ENCODE results near the gene SLC35G3. TPM values are rescaled to one million over a fixed set of nuclear protein-coding genes. Genes with fewer than 3 reads are reported as not detected.

The SLC35G3 gene
- total RNA-seq, 1 experiment from 2014 or later, result not detected

DNA sequence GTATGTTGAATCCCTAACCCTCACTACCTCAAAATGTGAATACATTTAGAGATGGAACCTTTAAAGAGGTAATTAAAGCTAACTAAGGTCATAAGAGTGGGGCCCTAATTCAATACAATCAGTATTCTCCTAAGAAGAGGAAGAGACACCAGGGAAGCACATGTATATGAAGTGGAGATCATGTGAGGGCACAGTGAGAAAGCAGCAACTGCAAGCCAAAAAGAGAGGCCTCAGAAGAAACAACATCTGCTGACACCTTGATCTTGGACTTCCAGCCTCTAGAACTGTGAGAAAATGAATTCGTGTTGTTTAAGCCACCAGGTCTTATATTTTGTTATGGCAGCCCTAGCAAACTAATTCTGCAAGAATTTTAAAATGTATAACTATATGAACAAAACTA, 35.4 kb upstream of the SLC35G3 start:
- Histone ChIP-seq H3K27ac (ENCODE audit: low read length) (no peak overlapping the region), H3K9me3 (ENCODE audit: low read length) (no peaks in the 10 kb centered on the region), H3K4me2 (ENCODE audit: low read length) (no peak overlapping the region), H4K20me1 (ENCODE audit: low read length) (no peaks in the 10 kb centered on the region), H3K4me3 (ENCODE audit: low read length) (no peak overlapping the region), H3K4me1 (ENCODE audit: insufficient read depth, low read length) (no peaks in the 10 kb centered on the region), H3K9me2 (replicated peaks; ENCODE audit: low read length) (no peaks in the 10 kb centered on the region), H3K36me3 (ENCODE audit: low read depth, low read length) (no peaks in the 10 kb centered on the region), H3K9ac (ENCODE audit: low read length) (no peak overlapping the region), H3K79me2 (ENCODE audit: low read length) (no peaks in the 10 kb centered on the region), H3K27me3 (ENCODE audit: low read length) (no peaks in the 10 kb centered on the region), H2AFZ (ENCODE audit: low read length) (no peak overlapping the region), H3F3A (ENCODE audit: low read length, unreplicated experiment) (no peaks in the 10 kb centered on the region)
- CTCF ChIA-PET, result no interaction called here
- no peak for DNase-seq
- POLR2A ChIA-PET (ENCODE audit: unreplicated experiment), result no interaction called here
- no peak for ATAC-seq
- no TSS peak for BruUV-seq (replicated peaks)
- TF ChIP-seq EZH2phosphoT487 (IDR thresholded peaks at IDR 0.05; ENCODE audit: borderline replicate concordance, low read length), result no peak
- TF ChIP-seq EZH2 (IDR thresholded peaks at IDR 0.05; ENCODE audit: low read length, unreplicated experiment), result no peak
- TF ChIP-seq CTCF (conservative IDR thresholded peaks at IDR 0.05; ENCODE audit: low read depth, low read length), result no peak
- intact Hi-C loops (cut with micrococcal nuclease), result no loop called here

DNA sequence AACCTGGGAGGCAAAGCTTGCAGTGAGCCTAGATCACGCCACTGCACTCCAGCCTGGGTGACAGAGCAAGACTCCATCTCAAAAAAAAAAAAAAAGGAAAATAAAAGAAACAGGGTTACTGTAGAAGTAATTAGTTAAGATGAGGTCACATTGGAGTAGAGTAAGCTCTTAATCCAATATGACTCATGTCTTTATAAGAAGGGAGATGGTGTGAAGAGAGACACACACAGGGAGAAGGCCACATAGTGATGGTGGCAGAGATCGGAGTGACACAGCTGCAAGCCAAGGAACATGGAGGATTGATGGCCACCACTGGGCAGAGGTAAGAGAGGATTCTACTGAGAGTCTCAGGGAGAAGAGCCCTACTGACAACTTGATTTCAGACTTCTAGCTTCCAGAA, 33.4 kb upstream of the SLC35G3 start:
- BruUV-seq (replicated peaks), result no TSS peak
- Histone ChIP-seq H3K9ac (ENCODE audit: low read length) (no peak overlapping the region), H2AFZ (ENCODE audit: low read length) (no peak overlapping the region), H3K4me3 (ENCODE audit: low read length) (no peak overlapping the region), H3K79me2 (ENCODE audit: low read length) (no peaks in the 10 kb centered on the region), H3K9me3 (ENCODE audit: low read length) (no peaks in the 10 kb centered on the region), H3K4me2 (ENCODE audit: low read length) (no peak overlapping the region), H3F3A (ENCODE audit: low read length, unreplicated experiment) (no peaks in the 10 kb centered on the region), H3K4me1 (ENCODE audit: insufficient read depth, low read length) (no peaks in the 10 kb centered on the region), H4K20me1 (ENCODE audit: low read length) (no peaks in the 10 kb centered on the region), H3K36me3 (ENCODE audit: low read depth, low read length) (no peaks in the 10 kb centered on the region), H3K9me2 (replicated peaks; ENCODE audit: low read length) (no peaks in the 10 kb centered on the region), H3K27ac (ENCODE audit: low read length) (no peak overlapping the region), H3K27me3 (ENCODE audit: low read length) (no peaks in the 10 kb centered on the region)
- DNase-seq, result no peak
- POLR2A ChIA-PET (ENCODE audit: unreplicated experiment), result no interaction called here
- ATAC-seq, result no peak
- TF ChIP-seq EZH2 (IDR thresholded peaks at IDR 0.05; ENCODE audit: low read length, unreplicated experiment) (no peak), CTCF (conservative IDR thresholded peaks at IDR 0.05; ENCODE audit: low read depth, low read length) (no peak), EZH2phosphoT487 (IDR thresholded peaks at IDR 0.05; ENCODE audit: borderline replicate concordance, low read length) (no peak)
- intact Hi-C loops (cut with micrococcal nuclease), result no loop called here
- CTCF ChIA-PET, result no interaction called here

DNA sequence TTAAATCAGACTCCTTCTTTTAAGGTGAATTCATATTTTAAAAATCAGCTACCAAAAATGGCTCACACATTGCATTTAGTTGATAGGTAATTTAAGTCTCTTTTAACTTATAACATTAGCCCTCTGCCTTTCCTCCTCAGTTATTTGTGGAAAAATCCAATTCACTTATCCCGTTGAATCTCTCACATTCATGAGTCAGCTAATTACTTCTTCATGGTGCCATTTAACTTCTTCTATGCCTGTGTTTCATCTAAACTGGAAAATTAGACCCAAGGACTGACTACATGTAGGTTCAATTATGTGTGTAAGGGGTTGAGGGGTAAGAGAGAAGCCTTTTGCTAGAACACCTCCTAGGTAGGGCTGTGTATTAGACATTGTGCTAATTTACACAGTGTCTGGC, 30.2 kb upstream of the SLC35G3 start:
- Histone ChIP-seq H4K20me1 (ENCODE audit: low read length) (no peaks in the 10 kb centered on the region), H3K4me2 (ENCODE audit: low read length) (no peak overlapping the region), H3K9me2 (replicated peaks; ENCODE audit: low read length) (no peaks in the 10 kb centered on the region), H3K9ac (ENCODE audit: low read length) (no peak overlapping the region), H3K79me2 (ENCODE audit: low read length) (no peaks in the 10 kb centered on the region), H2AFZ (ENCODE audit: low read length) (no peak overlapping the region), H3K9me3 (ENCODE audit: low read length) (no peaks in the 10 kb centered on the region), H3K27me3 (ENCODE audit: low read length) (no peaks in the 10 kb centered on the region), H3K27ac (ENCODE audit: low read length) (no peak overlapping the region), H3F3A (ENCODE audit: low read length, unreplicated experiment) (no peaks in the 10 kb centered on the region), H3K36me3 (ENCODE audit: low read depth, low read length) (no peaks in the 10 kb centered on the region), H3K4me3 (ENCODE audit: low read length) (no peak overlapping the region), H3K4me1 (ENCODE audit: insufficient read depth, low read length) (no peaks in the 10 kb centered on the region)
- BruUV-seq (replicated peaks), result no TSS peak
- intact Hi-C loops (cut with micrococcal nuclease), result no loop called here
- TF ChIP-seq EZH2phosphoT487 (IDR thresholded peaks at IDR 0.05; ENCODE audit: borderline replicate concordance, low read length) (no peak), CTCF (conservative IDR thresholded peaks at IDR 0.05; ENCODE audit: low read depth, low read length) (no peak), EZH2 (IDR thresholded peaks at IDR 0.05; ENCODE audit: low read length, unreplicated experiment) (no peak)
- DNase-seq (no peak), ATAC-seq (no peak)
- ChIA-PET POLR2A (ENCODE audit: unreplicated experiment) (no interaction called here), CTCF (no interaction called here)
